BLaER1 treated with 17β-estradiol and CSF1 and Interleukin-3, amounts not matched to agents 10 nM and 100 nM (cell line): ENCODE data around the gene LRCH1.

Source experiments
- H3K27ac ChIP-seq, 11 experiments: shearing (Covaris generic); formaldehyde crosslinking; 2 replicates each; pipeline ENCODE4 v1.8.1; 2022
- H3K27me3 ChIP-seq, 11 experiments: shearing (Covaris generic); formaldehyde crosslinking; 2 replicates each; pipeline ENCODE4 v1.8.1; 2022
- H3K36me3 ChIP-seq, 11 experiments: shearing (Covaris generic); formaldehyde crosslinking; 2 replicates each; pipeline ENCODE4 v1.8.1; 2022
- H3K4me1 ChIP-seq, 10 experiments: shearing (Covaris generic); formaldehyde crosslinking; 2 replicates each; pipeline ENCODE4 v1.8.1; 2022
- H3K4me2 ChIP-seq, 11 experiments: shearing (Covaris generic); formaldehyde crosslinking; 2 replicates each; pipeline ENCODE4 v1.8.1; 2022
- H3K4me3 ChIP-seq, 10 experiments: shearing (Covaris generic); formaldehyde crosslinking; 2 replicates each; pipeline ENCODE4 v1.8.1; 2022
- H3K9ac ChIP-seq, 11 experiments: shearing (Covaris generic); formaldehyde crosslinking; 2 replicates each; pipeline ENCODE4 v1.8.1; 2022
- H3K9me3 ChIP-seq, 11 experiments: shearing (Covaris generic); formaldehyde crosslinking; replicated peaks in 1 of 11; 2 replicates each; pipeline ENCODE4 v1.8.1; 2022
- H4K20me1 ChIP-seq, 11 experiments: shearing (Covaris generic); formaldehyde crosslinking; 2 replicates each; pipeline ENCODE4 v1.8.1; 2022
- Cebpa-rat ChIP-seq, 11 experiments: shearing (Covaris generic); IDR thresholded peaks; 2 replicates each; pipeline ENCODE4 v1.8.1; 2022

Gene LRCH1

DNA sequence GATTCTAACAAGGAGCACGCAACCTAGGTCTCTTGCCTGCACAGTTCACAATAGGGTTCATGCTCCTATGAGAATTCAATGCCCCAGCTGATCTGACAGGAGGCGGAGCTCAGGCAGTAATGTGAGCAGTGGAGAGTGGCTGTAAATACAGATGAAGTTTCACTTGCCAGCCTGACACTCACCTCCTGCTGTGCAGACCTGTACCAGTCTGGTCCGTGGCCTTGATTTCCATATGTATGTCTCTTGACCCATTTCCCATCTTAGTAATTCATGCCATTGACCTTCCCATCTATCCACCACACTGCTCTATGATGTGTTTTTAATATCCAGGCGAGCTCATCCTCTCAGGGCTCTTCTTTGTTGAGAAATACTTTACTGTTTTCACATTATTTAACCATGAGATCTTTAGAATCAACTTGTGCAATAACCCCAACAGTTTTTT, 95.2 kb downstream of the LRCH1 start:
- Histone ChIP-seq H3K27me3 (no peaks in the 10 kb centered on the region), H3K4me1 (peaks cover 8 to 37% (median 18%) of the 10 kb centered on the region in 10 experiments; a peak in 19 of 20 replicates), H3K27ac (no peak overlapping the region), H3K4me3 (no peak overlapping the region), H3K4me2 (peak overlapping the region in 10 of 11 experiments; percentile 5 to 53 (median 40); a peak in 15 of 22 replicates), H3K36me3 (peaks cover 0 to 27% (median 21%) of the 10 kb centered on the region in 11 experiments; a peak in 21 of 22 replicates), H3K9ac (no peak overlapping the region), H3K9me3 (peaks cover 0 to 7% (median 0%) of the 10 kb centered on the region in 11 experiments; a peak in 3 of 22 replicates), H4K20me1 (peaks cover under 1 to 81% (median 62%) of the 10 kb centered on the region in 11 experiments; a peak in 19 of 22 replicates)
- no peak for TF ChIP-seq Cebpa-rat (IDR thresholded peaks at IDR 0.05)

DNA sequence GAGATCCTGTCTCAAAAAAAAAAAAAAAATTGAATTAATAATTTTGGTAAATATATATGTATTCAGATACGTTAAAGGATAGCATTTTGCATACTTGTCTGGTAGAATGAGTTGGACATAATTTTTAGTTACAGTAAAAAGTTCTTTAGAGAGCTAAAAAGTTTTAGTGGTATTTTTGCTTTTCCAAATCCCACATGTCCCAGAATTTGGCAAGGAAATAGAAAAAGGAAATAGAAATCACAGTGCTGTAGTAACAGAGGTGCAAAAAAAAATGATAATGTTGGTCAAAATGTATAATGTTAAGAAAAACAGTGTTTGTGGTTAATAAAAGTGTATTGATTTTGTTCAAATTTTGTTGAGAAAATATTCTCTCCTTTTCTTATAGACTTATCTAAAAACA, 96.8 kb downstream of the LRCH1 start:
- H3K4me3 ChIP-seq = no peak overlapping the region
- no peak for TF ChIP-seq Cebpa-rat (IDR thresholded peaks at IDR 0.05)
- H4K20me1 ChIP-seq = peaks cover 0 to 72% (median 46%) of the 10 kb centered on the region in 11 experiments; a peak in 18 of 22 replicates
- no peak overlapping the region for H3K27ac ChIP-seq
- H3K4me1 ChIP-seq = peaks cover 10 to 34% (median 19%) of the 10 kb centered on the region in 10 experiments
- no peak overlapping the region for H3K9ac ChIP-seq
- H3K4me2 ChIP-seq = no peak overlapping the region
- H3K27me3 ChIP-seq = no peaks in the 10 kb centered on the region
- peaks cover 0 to 42% (median 30%) of the 10 kb centered on the region in 11 experiments; a peak in 21 of 22 replicates for H3K36me3 ChIP-seq
- H3K9me3 ChIP-seq = peaks cover 0 to 7% (median 0%) of the 10 kb centered on the region in 11 experiments; a peak in 3 of 22 replicates

DNA sequence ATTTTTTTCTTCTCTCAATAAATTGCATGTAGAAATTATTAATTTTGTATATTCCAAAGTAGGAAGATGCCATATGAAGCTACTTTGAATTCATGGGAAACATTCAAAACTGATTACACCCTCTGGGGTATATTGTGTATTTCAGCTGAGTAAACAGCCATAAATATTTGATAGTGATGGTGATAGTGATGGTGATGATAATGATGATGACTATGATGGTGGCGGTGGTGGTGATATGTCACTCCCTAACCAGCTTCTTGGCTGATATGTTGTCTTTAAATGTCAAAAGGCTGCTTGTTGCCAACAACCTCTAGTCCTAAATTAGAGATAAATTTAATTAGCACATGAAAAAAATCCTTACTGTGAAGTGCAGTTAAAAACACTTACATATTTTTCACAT, 102.0 kb downstream of the LRCH1 start:
- no peak for TF ChIP-seq Cebpa-rat (IDR thresholded peaks at IDR 0.05)
- peaks cover 11 to 31% (median 16%) of the 10 kb centered on the region in 10 experiments for H3K4me1 ChIP-seq
- peaks cover 6 to 61% (median 43%) of the 10 kb centered on the region in 11 experiments; a peak in 21 of 22 replicates for H3K36me3 ChIP-seq
- H3K9me3 ChIP-seq = peaks cover 0 to 15% (median 5%) of the 10 kb centered on the region in 11 experiments; a peak in 8 of 22 replicates
- peaks cover 0 to 48% (median under 1%) of the 10 kb centered on the region in 11 experiments; a peak in 5 of 22 replicates for H4K20me1 ChIP-seq
- no peaks in the 10 kb centered on the region for H3K27me3 ChIP-seq
- peak overlapping the region in 10 of 11 experiments; percentile 1 to 56 (median 38); a peak in 15 of 22 replicates for H3K4me2 ChIP-seq
- no peak overlapping the region for H3K9ac ChIP-seq
- peak overlapping the region in 9 of 11 experiments; percentile 1 to 65 (median 39); a peak in 13 of 22 replicates for H3K27ac ChIP-seq
- no peak overlapping the region for H3K4me3 ChIP-seq

DNA sequence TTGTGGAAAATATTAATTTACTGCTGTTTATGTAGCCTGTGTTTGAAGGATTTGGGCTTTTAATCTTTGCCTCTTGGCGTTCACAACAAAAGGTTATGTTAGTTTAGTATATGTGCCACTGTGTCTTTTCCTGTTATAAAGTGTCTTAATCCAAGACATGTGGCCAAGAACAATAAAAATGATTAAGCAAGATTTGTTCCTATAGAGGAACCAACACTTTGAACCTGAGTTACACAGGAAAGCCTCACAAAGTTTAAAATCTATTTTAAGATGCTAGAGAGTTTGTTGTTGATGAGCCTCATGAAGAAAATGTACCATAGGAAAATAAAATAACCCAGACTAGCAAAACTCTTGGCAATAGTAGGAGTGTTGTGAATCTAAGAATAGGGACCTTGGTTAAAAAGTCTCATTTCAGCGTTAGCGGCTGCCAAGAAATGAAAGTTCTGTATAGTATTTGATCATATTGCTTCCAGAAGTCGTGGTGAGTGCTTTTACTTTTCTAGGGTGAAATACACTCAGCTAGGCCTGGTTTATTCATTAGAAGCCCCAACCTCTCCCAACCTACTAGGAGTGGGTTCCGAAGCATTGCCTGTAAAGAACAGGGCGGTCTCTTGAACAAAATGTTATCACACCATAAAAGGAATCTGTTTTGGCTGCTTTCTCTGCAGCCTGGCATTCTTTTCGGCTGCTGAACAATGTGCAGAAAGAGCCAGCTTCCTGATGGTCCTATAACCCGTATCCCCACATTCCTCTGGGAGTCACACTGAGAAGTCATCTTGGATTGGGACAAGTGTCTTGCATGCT, 102.6 kb downstream of the LRCH1 start:
- Histone ChIP-seq H3K27ac (peak overlapping the region in 9 of 11 experiments; percentile 16 to 65 (median 39); a peak in 16 of 22 replicates), H3K4me2 (peak overlapping the region; percentile 1 to 56 (median 38); a peak in 17 of 22 replicates), H3K4me3 (no peak overlapping the region), H3K36me3 (peaks cover 6 to 61% (median 42%) of the 10 kb centered on the region in 11 experiments; a peak in 21 of 22 replicates), H3K9ac (peak overlapping the region in 2 of 11 experiments; percentile 1 to 26; a peak in 2 of 22 replicates), H3K4me1 (peaks cover 11 to 31% (median 16%) of the 10 kb centered on the region in 10 experiments), H3K9me3 (peaks cover 0 to 16% (median 11%) of the 10 kb centered on the region in 11 experiments; a peak in 8 of 22 replicates), H4K20me1 (peaks cover 0 to 44% (median 0%) of the 10 kb centered on the region in 11 experiments; a peak in 3 of 22 replicates), H3K27me3 (no peaks in the 10 kb centered on the region)
- no peak for TF ChIP-seq Cebpa-rat (IDR thresholded peaks at IDR 0.05)

DNA sequence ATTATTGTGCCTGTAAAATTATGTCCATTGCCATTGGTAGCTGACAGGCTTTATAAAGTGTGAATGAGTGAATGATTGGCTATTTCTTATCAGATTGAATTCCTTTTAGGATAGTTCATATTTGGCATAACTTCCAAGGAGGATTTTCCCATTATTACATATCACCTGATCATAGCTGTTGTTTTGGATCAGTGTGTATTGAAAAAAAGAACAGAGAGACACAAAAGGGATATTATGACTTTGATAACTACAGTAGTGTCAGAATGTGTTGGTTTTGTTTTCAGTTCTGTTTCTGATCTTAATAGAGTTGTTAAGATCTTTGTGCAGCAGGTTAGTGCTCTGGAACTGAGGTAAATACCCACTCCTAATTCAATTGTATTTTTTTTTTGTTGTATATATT, 103.8 kb downstream of the LRCH1 start:
- Histone ChIP-seq H3K4me3 (no peak overlapping the region), H3K36me3 (peaks cover 6 to 50% (median 33%) of the 10 kb centered on the region in 11 experiments; a peak in 21 of 22 replicates), H4K20me1 (peaks cover 0 to 37% (median 0%) of the 10 kb centered on the region in 11 experiments; a peak in 3 of 22 replicates), H3K9ac (no peak overlapping the region), H3K9me3 (peaks cover 0 to 16% (median 6%) of the 10 kb centered on the region in 11 experiments; a peak in 6 of 22 replicates), H3K4me2 (no peak overlapping the region), H3K27me3 (no peaks in the 10 kb centered on the region), H3K4me1 (peaks cover 11 to 30% (median 16%) of the 10 kb centered on the region in 10 experiments), H3K27ac (peak overlapping the region in 2 of 11 experiments; percentile 38 to 47; a peak in 2 of 22 replicates)
- TF ChIP-seq Cebpa-rat (IDR thresholded peaks at IDR 0.05) = no peak

DNA sequence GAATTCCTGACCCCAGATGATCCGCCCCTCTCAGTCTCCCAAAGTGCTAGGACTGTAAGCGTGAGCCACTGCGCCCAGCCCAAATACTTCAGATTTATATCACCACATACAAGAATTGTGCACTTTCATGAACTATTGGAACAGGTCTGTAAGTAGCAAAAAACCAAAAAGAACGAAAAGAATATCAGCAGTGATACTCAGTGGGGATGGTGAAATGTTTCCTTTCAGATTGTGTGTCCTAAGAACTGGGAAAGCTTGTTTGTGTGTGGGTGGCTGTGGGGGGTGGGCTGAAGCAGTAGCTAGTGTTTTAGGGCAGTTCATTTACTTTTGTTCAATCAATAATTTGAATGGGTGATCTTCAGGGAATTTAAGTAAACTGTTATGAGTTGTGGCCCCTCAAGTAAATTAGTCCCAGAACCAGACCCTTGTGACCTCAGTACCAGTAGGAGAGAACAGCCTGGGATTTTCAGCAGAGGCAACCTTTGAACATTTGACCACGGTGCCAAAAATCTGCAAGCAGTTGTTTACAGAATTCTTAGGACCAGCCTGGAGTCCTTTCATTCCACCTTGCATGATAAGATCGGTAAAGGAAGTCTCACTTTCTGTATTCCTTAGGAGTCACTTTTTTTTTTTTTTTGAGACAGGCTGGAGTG, 106.6 kb downstream of the LRCH1 start:
- Histone ChIP-seq H4K20me1 (peaks cover 0 to 35% (median 0%) of the 10 kb centered on the region in 11 experiments; a peak in 5 of 22 replicates), H3K36me3 (peaks cover 6 to 30% (median 17%) of the 10 kb centered on the region in 11 experiments; a peak in 18 of 22 replicates), H3K27ac (no peak overlapping the region), H3K27me3 (no peaks in the 10 kb centered on the region), H3K4me3 (no peak overlapping the region), H3K9ac (no peak overlapping the region), H3K4me1 (peaks cover 11 to 37% (median 15%) of the 10 kb centered on the region in 10 experiments), H3K4me2 (no peak overlapping the region), H3K9me3 (peaks cover 0 to 16% (median 6%) of the 10 kb centered on the region in 11 experiments; a peak in 6 of 22 replicates)
- TF ChIP-seq Cebpa-rat (IDR thresholded peaks at IDR 0.05) = no peak

DNA sequence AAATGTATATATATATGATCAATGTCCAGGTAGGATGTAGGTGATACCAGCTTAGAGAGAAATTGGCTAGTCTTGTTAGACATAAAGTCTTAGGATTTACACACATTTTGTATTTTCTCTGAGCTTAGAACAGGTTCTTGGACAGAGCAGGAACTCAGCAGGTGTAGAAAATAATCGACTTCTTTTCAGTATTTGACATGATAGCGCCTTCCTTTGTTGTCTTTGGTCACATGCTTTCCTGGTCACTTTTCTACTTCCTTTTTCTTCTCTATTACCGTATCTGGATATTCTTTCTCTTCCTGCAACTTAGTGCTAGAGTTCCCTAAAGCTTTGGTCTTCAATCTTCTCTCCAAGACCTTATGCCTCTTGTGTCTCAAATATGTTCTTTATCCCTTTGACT, 107.4 kb downstream of the LRCH1 start:
- H3K4me1 ChIP-seq = peaks cover 8 to 35% (median 11%) of the 10 kb centered on the region in 10 experiments

DNA sequence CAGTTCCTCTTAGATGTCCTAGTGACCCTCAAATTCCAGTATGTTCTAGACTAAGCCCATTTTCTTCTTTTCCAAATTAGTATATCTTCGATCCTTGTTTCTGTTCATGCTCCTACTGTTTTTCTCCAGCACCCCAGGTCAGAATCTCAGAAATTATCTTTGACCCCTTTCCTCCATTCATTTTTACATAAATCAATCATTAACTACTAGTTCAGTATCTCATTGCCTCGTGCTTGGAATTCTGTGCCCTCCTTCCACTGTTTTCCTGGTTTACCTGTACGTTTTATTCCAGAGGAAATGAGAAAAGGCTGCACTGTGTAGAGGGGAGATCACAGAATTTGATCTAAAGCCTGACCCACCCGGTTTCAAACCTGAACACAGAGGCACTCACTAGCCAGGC, 107.9 kb downstream of the LRCH1 start:
- TF ChIP-seq Cebpa-rat (IDR thresholded peaks at IDR 0.05) = no peak
- peaks cover 6 to 30% (median 16%) of the 10 kb centered on the region in 11 experiments; a peak in 18 of 22 replicates for H3K36me3 ChIP-seq
- H3K27ac ChIP-seq = no peak overlapping the region
- H3K9me3 ChIP-seq = peaks cover 0 to 16% (median 6%) of the 10 kb centered on the region in 11 experiments; a peak in 6 of 22 replicates
- H3K4me3 ChIP-seq = no peak overlapping the region
- peaks cover 8 to 35% (median 11%) of the 10 kb centered on the region in 10 experiments; a peak in 19 of 20 replicates for H3K4me1 ChIP-seq
- no peak overlapping the region for H3K9ac ChIP-seq
- no peaks in the 10 kb centered on the region for H3K27me3 ChIP-seq
- H3K4me2 ChIP-seq = peak overlapping the region in 2 of 11 experiments; percentile 4 to 6; a peak in 4 of 22 replicates
- H4K20me1 ChIP-seq = peaks cover 0 to 32% (median 0%) of the 10 kb centered on the region in 11 experiments; a peak in 7 of 22 replicates

More for the DNA sequence above, 107.4 kb downstream of the LRCH1 start:
- Histone ChIP-seq H3K4me2 (peak overlapping the region in 2 of 11 experiments; percentile 4 to 6; a peak in 4 of 22 replicates), H3K4me3 (no peak overlapping the region), H3K27ac (no peak overlapping the region), H3K9me3 (peaks cover 0 to 16% (median 6%) of the 10 kb centered on the region in 11 experiments; a peak in 6 of 22 replicates), H3K36me3 (peaks cover 6 to 30% (median 17%) of the 10 kb centered on the region in 11 experiments; a peak in 18 of 22 replicates), H3K27me3 (no peaks in the 10 kb centered on the region), H3K9ac (no peak overlapping the region), H4K20me1 (peaks cover 0 to 32% (median 0%) of the 10 kb centered on the region in 11 experiments; a peak in 7 of 22 replicates)
- no peak for TF ChIP-seq Cebpa-rat (IDR thresholded peaks at IDR 0.05)
